K562 (cell line): Measurements from ENCODE around the gene KLF17.
"Not testable (repeated sequence)": the region's sequence is repeated elsewhere in the genome, so short reads cannot be mapped to it uniquely, and the experiment has no call there.

ENCODE experiments used
- ATF6 ChIP-seq: sonication (generic); formaldehyde crosslinking; IDR thresholded peaks from 2 replicates; pipeline ENCODE4 v1.4.0; 2020; ENCODE audit warnings: mild to moderate bottlenecking, missing genetic modification reagents
- CREB1 ChIP-seq, 2 experiments: sonication (generic) in 1 of 2; formaldehyde crosslinking in 1 of 2; IDR thresholded peaks; 2 replicates each; pipeline versions ENCODE4 v1.6.1 to v1.8.0; 2012 to 2022; ENCODE audit warnings: inconsistent platforms in 1 of 2, mild to moderate bottlenecking in 1 of 2, missing genetic modification reagents in 1 of 2, moderate library complexity in 1 of 2
- ELF4 ChIP-seq: fragments of 450-650 bp; formaldehyde crosslinking; IDR thresholded peaks from 2 replicates; pipeline ENCODE4 v1.4.0; 2022; ENCODE audit warnings: missing genetic modification characterization
- GATA2 ChIP-seq: sonication (generic); formaldehyde crosslinking; IDR thresholded peaks from 2 replicates; pipeline ENCODE4 v1.4.0; 2020; ENCODE audit warnings: mild to moderate bottlenecking, missing genetic modification reagents
- HDAC6 ChIP-seq: IDR thresholded peaks from 2 replicates; pipeline ENCODE4 v1.6.1; 2012; ENCODE audit warnings: low read depth, mild to moderate bottlenecking, control low read depth, inconsistent platforms, low read length, moderate library complexity
- MAFF ChIP-seq: IDR thresholded peaks from 2 replicates; pipeline ENCODE4 v1.6.1; 2012; ENCODE audit warnings: low read length, improper control_type of control experiment
- MAX ChIP-seq: sonication (generic); formaldehyde crosslinking; IDR thresholded peaks from 2 replicates; pipeline ENCODE4 v1.9.0; 2022; ENCODE audit warnings: mild to moderate bottlenecking, missing genetic modification reagents
- RBBP5 ChIP-seq: fragments of 200-600 bp; sonication (generic); IDR thresholded peaks from 2 replicates; pipeline ENCODE4 v1.6.1; 2012; ENCODE audit warnings: borderline replicate concordance, mild to moderate bottlenecking, low read length, control low read depth, inconsistent platforms; ENCODE audit not compliant: insufficient read depth, poor library complexity, severe bottlenecking
- ZFX ChIP-seq: sonication (generic); formaldehyde crosslinking; IDR thresholded peaks from 2 replicates; pipeline ENCODE4 v1.8.0; 2022; ENCODE audit warnings: mild to moderate bottlenecking, missing genetic modification reagents, moderate library complexity
- TF ChIP-seq, protein P1 (sequence below), 3 experiments: IDR thresholded peaks in 2 of 3; conservative IDR thresholded peaks in 1 of 3; 2 replicates each; pipeline ENCODE4 v1.5.1; 2011 to 2012; ENCODE audit warnings: low read length in 3 of 3, mild to moderate bottlenecking in 3 of 3, control low read depth in 2 of 3, improper control_type of control experiment in 1 of 3, inconsistent platforms in 1 of 3, low read depth in 1 of 3, mixed read lengths in 1 of 3, moderate library complexity in 1 of 3; ENCODE audit not compliant: insufficient read depth in 2 of 3

DNA sequence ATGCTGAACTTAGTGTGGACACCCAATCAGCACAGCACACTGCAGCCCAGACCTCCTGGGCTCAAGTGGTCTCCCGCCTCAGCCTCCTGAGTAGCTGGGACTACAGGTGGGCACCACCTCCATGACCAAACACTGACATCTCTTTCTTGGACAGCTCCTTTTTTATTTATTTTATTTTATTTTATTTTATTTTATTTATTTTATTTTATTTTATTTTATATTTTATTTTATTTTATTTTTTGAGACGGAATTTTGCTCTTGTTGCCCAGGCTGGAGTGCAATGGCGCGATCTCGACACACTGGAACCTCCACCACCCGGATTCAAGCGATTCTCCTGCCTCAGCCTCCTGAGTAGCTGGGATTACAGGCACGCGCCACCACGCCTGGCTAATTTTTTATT lies 1.3 kb upstream of the KLF17 start:
- TF ChIP-seq GATA2 (CRISPR knock-in tag); ATF6 (CRISPR knock-in tag); CREB1 (IDR thresholded peaks at IDR 0.05); CREB1 (CRISPR knock-in tag; IDR thresholded peaks at IDR 0.05); MAX (CRISPR knock-in tag); MAFF; HDAC6; ZFX (CRISPR knock-in tag); RBBP5; ELF4 (CRISPR knock-in tag): not testable (repeated sequence)
- TF ChIP-seq, protein P1, sequence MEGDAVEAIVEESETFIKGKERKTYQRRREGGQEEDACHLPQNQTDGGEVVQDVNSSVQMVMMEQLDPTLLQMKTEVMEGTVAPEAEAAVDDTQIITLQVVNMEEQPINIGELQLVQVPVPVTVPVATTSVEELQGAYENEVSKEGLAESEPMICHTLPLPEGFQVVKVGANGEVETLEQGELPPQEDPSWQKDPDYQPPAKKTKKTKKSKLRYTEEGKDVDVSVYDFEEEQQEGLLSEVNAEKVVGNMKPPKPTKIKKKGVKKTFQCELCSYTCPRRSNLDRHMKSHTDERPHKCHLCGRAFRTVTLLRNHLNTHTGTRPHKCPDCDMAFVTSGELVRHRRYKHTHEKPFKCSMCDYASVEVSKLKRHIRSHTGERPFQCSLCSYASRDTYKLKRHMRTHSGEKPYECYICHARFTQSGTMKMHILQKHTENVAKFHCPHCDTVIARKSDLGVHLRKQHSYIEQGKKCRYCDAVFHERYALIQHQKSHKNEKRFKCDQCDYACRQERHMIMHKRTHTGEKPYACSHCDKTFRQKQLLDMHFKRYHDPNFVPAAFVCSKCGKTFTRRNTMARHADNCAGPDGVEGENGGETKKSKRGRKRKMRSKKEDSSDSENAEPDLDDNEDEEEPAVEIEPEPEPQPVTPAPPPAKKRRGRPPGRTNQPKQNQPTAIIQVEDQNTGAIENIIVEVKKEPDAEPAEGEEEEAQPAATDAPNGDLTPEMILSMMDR (IDR thresholded peaks at IDR 0.05 in 2 of 3, conservative IDR thresholded peaks at IDR 0.05 in 1 of 3; ENCODE audit: insufficient read depth in 2 of 3, low read depth in 1 of 3, low read length in 3 of 3): not testable (repeated sequence)
